ENCODE measurements around the gene SLC22A16. TPM values are rescaled to one million over a fixed set of nuclear protein-coding genes. Genes with fewer than 3 reads are reported as not detected.
"Not testable (repeated sequence)": the region's sequence is repeated elsewhere in the genome, so short reads cannot be mapped to it uniquely, and the experiment has no call there.

The SLC22A16 gene
- polyA plus RNA-seq, 4 donors = 0.15 to 0.16 TPM; not detected in 2

- Histone ChIP-seq H3K27ac (ENCODE audit: low read depth in 1 of 3, low read length in 2 of 3) (no peak overlapping the region), H3K36me3 (ENCODE audit: control insufficient read depth in 3 of 3, insufficient read depth in 2 of 3, low read depth in 1 of 3, low read length in 3 of 3) (no peaks in the 10 kb centered on the region), H3K27me3 (ENCODE audit: control insufficient read depth in 3 of 3, insufficient read depth in 3 of 3, low read length in 3 of 3) (no peaks in the 10 kb centered on the region), H3K9me3 (ENCODE audit: control insufficient read depth in 2 of 2, insufficient read depth in 1 of 2, low read depth in 1 of 2, low read length in 1 of 2) (no peaks in the 10 kb centered on the region), H3K4me3 (ENCODE audit: low read depth in 1 of 3, low read length in 3 of 3) (no peak overlapping the region), H3K4me1 (ENCODE audit: control insufficient read depth in 3 of 3, insufficient read depth in 2 of 3, low read depth in 1 of 3, low read length in 2 of 3) (no peaks in the 10 kb centered on the region)
- no peak for DNase-seq
- FAIRE-seq = no peak
- WGBS, 3 donors = 83 to 90% (median 86%) methylated on average over 4 of the region's 4 CpGs
These were observed 19.5 kb upstream of the SLC22A16 start for GRCh38 chr6:110495949-110496348.

GRCh38 chr6:110493253-110493800, 16.9 kb upstream of the SLC22A16 start:
- H3K9me3 ChIP-seq (ENCODE audit: control insufficient read depth in 2 of 2, insufficient read depth in 1 of 2, low read depth in 1 of 2, low read length in 1 of 2) = no peaks in the 10 kb centered on the region
- no peak overlapping the region for H3K27ac ChIP-seq (ENCODE audit: low read depth in 1 of 3, low read length in 2 of 3)
- H3K27me3 ChIP-seq (ENCODE audit: control insufficient read depth in 3 of 3, insufficient read depth in 3 of 3, low read length in 3 of 3) = no peaks in the 10 kb centered on the region
- FAIRE-seq (no peak), DNase-seq (no peak)
- no peaks in the 10 kb centered on the region for H3K36me3 ChIP-seq (ENCODE audit: control insufficient read depth in 3 of 3, insufficient read depth in 2 of 3, low read depth in 1 of 3, low read length in 3 of 3)
- 86 to 93% (median 93%) methylated on average over 8 to 9 of the region's 9 CpGs for WGBS, 3 donors
- no peak overlapping the region for H3K4me3 ChIP-seq (ENCODE audit: low read depth in 1 of 3, low read length in 3 of 3)
- H3K4me1 ChIP-seq (ENCODE audit: control insufficient read depth in 3 of 3, insufficient read depth in 2 of 3, low read depth in 1 of 3, low read length in 2 of 3) = no peaks in the 10 kb centered on the region

DNA sequence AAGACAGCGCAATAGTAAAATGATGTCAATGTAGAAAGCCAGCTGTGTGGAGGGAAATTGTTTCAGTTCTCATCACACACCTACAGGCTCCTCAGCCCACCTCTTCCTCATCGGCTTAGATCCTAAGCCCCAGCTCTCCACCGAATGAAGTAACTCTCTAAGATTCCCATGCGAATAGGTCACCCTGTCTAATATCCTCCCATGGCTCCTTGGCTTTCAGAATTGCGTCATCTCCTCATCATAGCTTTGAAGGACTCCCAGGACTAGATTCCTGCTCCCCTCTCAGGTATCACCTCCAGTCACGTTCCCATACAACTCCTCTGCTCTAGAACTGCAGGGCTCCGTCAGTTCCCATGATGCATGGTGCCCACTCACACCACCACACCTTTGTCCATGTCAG, 16.2 kb upstream of the SLC22A16 start:
- Histone ChIP-seq H3K27ac (ENCODE audit: low read depth in 1 of 3, low read length in 2 of 3) (no peak overlapping the region), H3K36me3 (ENCODE audit: control insufficient read depth in 3 of 3, insufficient read depth in 2 of 3, low read depth in 1 of 3, low read length in 3 of 3) (no peaks in the 10 kb centered on the region), H3K4me3 (ENCODE audit: low read depth in 1 of 3, low read length in 3 of 3) (no peak overlapping the region), H3K27me3 (ENCODE audit: control insufficient read depth in 3 of 3, insufficient read depth in 3 of 3, low read length in 3 of 3) (no peaks in the 10 kb centered on the region), H3K4me1 (ENCODE audit: control insufficient read depth in 3 of 3, insufficient read depth in 2 of 3, low read depth in 1 of 3, low read length in 2 of 3) (no peaks in the 10 kb centered on the region), H3K9me3 (ENCODE audit: control insufficient read depth in 2 of 2, insufficient read depth in 1 of 2, low read depth in 1 of 2, low read length in 1 of 2) (no peaks in the 10 kb centered on the region)
- no peak for DNase-seq
- WGBS, 3 donors = 63 to 85% (median 77%) methylated on average over 7 of the region's 7 CpGs
- no peak for FAIRE-seq

- Histone ChIP-seq H3K4me3 (ENCODE audit: low read depth in 1 of 3, low read length in 3 of 3) (no peak overlapping the region), H3K4me1 (ENCODE audit: control insufficient read depth in 3 of 3, insufficient read depth in 2 of 3, low read depth in 1 of 3, low read length in 2 of 3) (no peaks in the 10 kb centered on the region), H3K36me3 (ENCODE audit: control insufficient read depth in 3 of 3, insufficient read depth in 2 of 3, low read depth in 1 of 3, low read length in 3 of 3) (no peaks in the 10 kb centered on the region), H3K9me3 (ENCODE audit: control insufficient read depth in 2 of 2, insufficient read depth in 1 of 2, low read depth in 1 of 2, low read length in 1 of 2) (no peaks in the 10 kb centered on the region), H3K27ac (ENCODE audit: low read depth in 1 of 3, low read length in 2 of 3) (no peak overlapping the region), H3K27me3 (ENCODE audit: control insufficient read depth in 3 of 3, insufficient read depth in 3 of 3, low read length in 3 of 3) (no peaks in the 10 kb centered on the region)
- FAIRE-seq (no peak), DNase-seq (no peak)
- 20 to 46% (median 35%) methylated on average over 7 of the region's 7 CpGs for WGBS, 3 donors
These were observed 15.4 kb upstream of the SLC22A16 start for GRCh38 chr6:110491644-110492317.

DNA sequence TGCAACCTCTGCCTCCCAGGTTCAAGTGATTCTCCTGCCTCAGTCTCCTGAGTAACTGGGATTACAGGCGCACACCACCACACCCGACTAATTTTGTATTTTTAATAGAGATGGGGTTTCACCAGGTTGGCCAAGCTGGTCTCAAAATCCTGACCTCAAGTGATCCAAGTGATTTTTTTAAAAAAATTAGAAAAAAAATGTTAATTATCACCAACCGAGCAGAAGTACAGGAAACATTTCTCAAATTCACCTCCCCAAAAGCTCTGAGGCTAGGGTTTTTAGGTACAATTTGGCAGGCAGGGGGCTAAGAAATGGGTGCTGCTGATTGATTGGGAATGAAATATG, 14.9 kb upstream of the SLC22A16 start:
- Histone ChIP-seq H3K4me3 (ENCODE audit: low read depth in 1 of 3, low read length in 3 of 3) (no peak overlapping the region), H3K36me3 (ENCODE audit: control insufficient read depth in 3 of 3, insufficient read depth in 2 of 3, low read depth in 1 of 3, low read length in 3 of 3) (no peaks in the 10 kb centered on the region), H3K4me1 (ENCODE audit: control insufficient read depth in 3 of 3, insufficient read depth in 2 of 3, low read depth in 1 of 3, low read length in 2 of 3) (no peaks in the 10 kb centered on the region), H3K9me3 (ENCODE audit: control insufficient read depth in 2 of 2, insufficient read depth in 1 of 2, low read depth in 1 of 2, low read length in 1 of 2) (no peaks in the 10 kb centered on the region), H3K27ac (ENCODE audit: low read depth in 1 of 3, low read length in 2 of 3) (no peak overlapping the region), H3K27me3 (ENCODE audit: control insufficient read depth in 3 of 3, insufficient read depth in 3 of 3, low read length in 3 of 3) (no peaks in the 10 kb centered on the region)
- 91 to 94% (median 92%) methylated on average over 3 of the region's 3 CpGs for WGBS, 3 donors
- no peak for DNase-seq
- FAIRE-seq = no peak

DNA sequence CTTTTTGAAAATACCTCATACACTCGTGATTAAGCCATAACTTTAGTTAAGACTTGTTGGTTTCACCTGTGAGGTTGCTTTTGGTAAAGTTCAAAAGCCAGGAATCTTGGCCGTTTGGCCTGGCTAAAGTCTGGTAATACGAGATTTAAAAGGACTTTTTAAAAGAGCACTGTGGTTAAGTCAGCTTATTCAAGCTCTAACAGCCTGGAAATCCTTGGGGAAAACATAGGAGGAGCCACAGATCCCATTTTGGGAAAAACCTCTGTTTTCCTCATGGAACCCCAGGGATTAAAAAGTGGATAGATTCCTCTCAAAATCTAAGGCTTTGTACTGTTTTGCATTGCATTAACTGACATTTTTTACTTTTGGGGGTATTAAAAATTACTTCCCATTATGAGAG, 13.7 kb upstream of the SLC22A16 start:
- Histone ChIP-seq H3K4me1 (ENCODE audit: control insufficient read depth in 3 of 3, insufficient read depth in 2 of 3, low read depth in 1 of 3, low read length in 2 of 3) (no peaks in the 10 kb centered on the region), H3K27me3 (ENCODE audit: control insufficient read depth in 3 of 3, insufficient read depth in 3 of 3, low read length in 3 of 3) (no peaks in the 10 kb centered on the region), H3K27ac (ENCODE audit: low read depth in 1 of 3, low read length in 2 of 3) (no peak overlapping the region), H3K4me3 (ENCODE audit: low read depth in 1 of 3, low read length in 3 of 3) (no peak overlapping the region), H3K36me3 (ENCODE audit: control insufficient read depth in 3 of 3, insufficient read depth in 2 of 3, low read depth in 1 of 3, low read length in 3 of 3) (no peaks in the 10 kb centered on the region), H3K9me3 (ENCODE audit: control insufficient read depth in 2 of 2, insufficient read depth in 1 of 2, low read depth in 1 of 2, low read length in 1 of 2) (no peaks in the 10 kb centered on the region)
- FAIRE-seq (no peak), DNase-seq (no peak)
- 15 to 50% (median 31%) methylated on average over 3 of the region's 3 CpGs for WGBS, 3 donors

DNA sequence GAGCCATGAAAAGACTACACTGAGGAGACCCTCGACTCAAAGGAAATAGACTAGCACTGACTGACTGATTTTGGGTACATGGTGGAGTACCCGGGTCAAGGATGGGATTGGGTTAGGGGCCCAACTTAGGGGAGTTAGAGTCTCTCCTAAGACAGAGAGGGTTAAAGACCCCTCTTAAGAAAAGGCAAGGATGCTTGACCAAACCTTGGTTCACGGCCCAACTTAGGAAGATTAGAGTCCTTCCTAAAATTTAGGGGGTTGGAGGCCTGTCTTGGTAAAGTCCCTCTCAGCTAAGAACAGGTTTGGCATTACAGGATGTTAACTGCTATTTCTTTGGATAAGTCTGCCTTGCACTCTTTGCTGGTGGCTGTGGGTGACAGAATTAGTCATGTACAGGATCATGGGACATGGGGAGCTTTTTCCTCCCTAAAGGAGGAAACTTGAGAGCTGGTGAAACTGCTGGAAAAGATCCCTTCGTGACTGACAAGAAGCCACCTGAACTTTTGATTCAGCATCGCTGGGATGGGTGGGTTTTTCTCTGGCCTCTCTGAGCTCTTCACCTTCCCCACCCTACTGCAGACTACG, 12.3 kb upstream of the SLC22A16 start:
- FAIRE-seq (no peak), DNase-seq (no peak)
- Histone ChIP-seq H3K4me1 (ENCODE audit: control insufficient read depth in 3 of 3, insufficient read depth in 2 of 3, low read depth in 1 of 3, low read length in 2 of 3) (no peaks in the 10 kb centered on the region), H3K27ac (ENCODE audit: low read depth in 1 of 3, low read length in 2 of 3) (no peak overlapping the region), H3K9me3 (ENCODE audit: control insufficient read depth in 2 of 2, insufficient read depth in 1 of 2, low read depth in 1 of 2, low read length in 1 of 2) (no peaks in the 10 kb centered on the region), H3K36me3 (ENCODE audit: control insufficient read depth in 3 of 3, insufficient read depth in 2 of 3, low read depth in 1 of 3, low read length in 3 of 3) (no peaks in the 10 kb centered on the region), H3K27me3 (ENCODE audit: control insufficient read depth in 3 of 3, insufficient read depth in 3 of 3, low read length in 3 of 3) (no peaks in the 10 kb centered on the region), H3K4me3 (ENCODE audit: low read depth in 1 of 3, low read length in 3 of 3) (no peak overlapping the region)
- WGBS, 3 donors = 90 to 92% (median 90%) methylated on average over 6 of the region's 6 CpGs

- H3K4me3 ChIP-seq (ENCODE audit: low read depth in 1 of 3, low read length in 3 of 3); FAIRE-seq; DNase-seq; H3K9me3 ChIP-seq (ENCODE audit: control insufficient read depth in 2 of 2, insufficient read depth in 1 of 2, low read depth in 1 of 2, low read length in 1 of 2); H3K27ac ChIP-seq (ENCODE audit: low read depth in 1 of 3, low read length in 2 of 3); H3K27me3 ChIP-seq (ENCODE audit: control insufficient read depth in 3 of 3, insufficient read depth in 3 of 3, low read length in 3 of 3); H3K36me3 ChIP-seq (ENCODE audit: control insufficient read depth in 3 of 3, insufficient read depth in 2 of 3, low read depth in 1 of 3, low read length in 3 of 3); H3K4me1 ChIP-seq (ENCODE audit: control insufficient read depth in 3 of 3, insufficient read depth in 2 of 3, low read depth in 1 of 3, low read length in 2 of 3): not testable (repeated sequence)
- 56 to 83% (median 59%) methylated on average over 3 of the region's 3 CpGs for WGBS, 3 donors
These were observed 11.6 kb upstream of the SLC22A16 start for GRCh38 chr6:110487968-110488381.

- H3K4me1 ChIP-seq (ENCODE audit: control insufficient read depth in 3 of 3, insufficient read depth in 2 of 3, low read depth in 1 of 3, low read length in 2 of 3) = no peaks in the 10 kb centered on the region
- DNase-seq = no peak
- H3K36me3 ChIP-seq (ENCODE audit: control insufficient read depth in 3 of 3, insufficient read depth in 2 of 3, low read depth in 1 of 3, low read length in 3 of 3) = no peaks in the 10 kb centered on the region
- 60 to 90% (median 81%) methylated on average over 1 of the region's 1 CpG for WGBS, 3 donors
- no peaks in the 10 kb centered on the region for H3K27me3 ChIP-seq (ENCODE audit: control insufficient read depth in 3 of 3, insufficient read depth in 3 of 3, low read length in 3 of 3)
- FAIRE-seq = no peak
- H3K9me3 ChIP-seq (ENCODE audit: control insufficient read depth in 2 of 2, insufficient read depth in 1 of 2, low read depth in 1 of 2, low read length in 1 of 2) = peaks cover 1 to 4% of the 10 kb centered on the region in 2 donors
- no peak overlapping the region for H3K27ac ChIP-seq (ENCODE audit: low read depth in 1 of 3, low read length in 2 of 3)
- H3K4me3 ChIP-seq (ENCODE audit: low read depth in 1 of 3, low read length in 3 of 3) = no peak overlapping the region
These were observed 10.3 kb upstream of the SLC22A16 start for GRCh38 chr6:110486756-110487155.
